ENCODE data around the gene CCDC57. TPM values are rescaled to one million over a fixed set of nuclear protein-coding genes. Genes with fewer than 3 reads are reported as not detected.
A peak's percentile ranks its signal among the peaks of the same experiment; 100 is the strongest.

Gene CCDC57
- total RNA-seq, 1 donor = 21.0 TPM

GRCh38 chr17:82237746-82238471, 25.3 kb upstream of the CCDC57 start:
- Histone ChIP-seq H2AFZ (ENCODE audit: low read length) (no peak overlapping the region), H3K79me2 (ENCODE audit: insufficient read depth, low read length) (peaks cover 79% of the 10 kb centered on the region), H3K9me3 (ENCODE audit: low read depth, low read length) (no peaks in the 10 kb centered on the region), H3K4me2 (ENCODE audit: insufficient read depth, low read length) (peak overlapping the region; percentile 28), H3K4me3 (ENCODE audit: insufficient read depth, low read length) (no peak overlapping the region), H3K4me1 (ENCODE audit: insufficient read depth, low read length) (peaks cover 36% of the 10 kb centered on the region), H4K20me1 (ENCODE audit: insufficient read depth, low read length) (peaks cover 95% of the 10 kb centered on the region), H3K27ac (ENCODE audit: low read depth, low read length) (peak overlapping the region; percentile 60), H3K27me3 (ENCODE audit: insufficient read depth, low read length) (no peaks in the 10 kb centered on the region), H3K36me3 (ENCODE audit: insufficient read depth, low read length) (peaks cover 58% of the 10 kb centered on the region)
- no peak for TF ChIP-seq CTCF (IDR thresholded peaks at IDR 0.05; ENCODE audit: extremely low read depth, low read depth, low read length)
- peak; percentile 91 for DNase-seq (ENCODE audit: insufficient read length, low spot score, missing footprints)

GRCh38 chr17:82237083-82237745, 24.6 kb upstream of the CCDC57 start:
- Histone ChIP-seq H3K36me3 (ENCODE audit: insufficient read depth, low read length) (peaks cover 54% of the 10 kb centered on the region), H3K4me1 (ENCODE audit: insufficient read depth, low read length) (peaks cover 29% of the 10 kb centered on the region)

GRCh38 chr17:82236142-82236971, 23.7 kb upstream of the CCDC57 start:
- peak; percentile 69 for TF ChIP-seq CTCF (IDR thresholded peaks at IDR 0.05; ENCODE audit: extremely low read depth, low read depth, low read length)
- H3K9me3 ChIP-seq (ENCODE audit: low read depth, low read length) = no peaks in the 10 kb centered on the region
- no peak overlapping the region for H3K4me3 ChIP-seq (ENCODE audit: insufficient read depth, low read length)
- H4K20me1 ChIP-seq (ENCODE audit: insufficient read depth, low read length) = peaks cover 95% of the 10 kb centered on the region
- H3K27ac ChIP-seq (ENCODE audit: low read depth, low read length) = no peak overlapping the region
- no peak overlapping the region for H2AFZ ChIP-seq (ENCODE audit: low read length)
- DNase-seq (ENCODE audit: insufficient read length, low spot score, missing footprints) = peak; percentile 98
- H3K79me2 ChIP-seq (ENCODE audit: insufficient read depth, low read length) = peaks cover 95% of the 10 kb centered on the region
- H3K27me3 ChIP-seq (ENCODE audit: insufficient read depth, low read length) = no peaks in the 10 kb centered on the region
- H3K36me3 ChIP-seq (ENCODE audit: insufficient read depth, low read length) = peaks cover 52% of the 10 kb centered on the region
- H3K4me1 ChIP-seq (ENCODE audit: insufficient read depth, low read length) = peaks cover 22% of the 10 kb centered on the region
- no peak overlapping the region for H3K4me2 ChIP-seq (ENCODE audit: insufficient read depth, low read length)

More at GRCh38 chr17:82237083-82237745, 24.6 kb upstream of the CCDC57 start:
- H3K9me3 ChIP-seq (ENCODE audit: low read depth, low read length) = no peaks in the 10 kb centered on the region
- no peak overlapping the region for H2AFZ ChIP-seq (ENCODE audit: low read length)
- no peaks in the 10 kb centered on the region for H3K27me3 ChIP-seq (ENCODE audit: insufficient read depth, low read length)
- DNase-seq (ENCODE audit: insufficient read length, low spot score, missing footprints) = peak; percentile 78
- TF ChIP-seq CTCF (IDR thresholded peaks at IDR 0.05; ENCODE audit: extremely low read depth, low read depth, low read length) = no peak
- H3K79me2 ChIP-seq (ENCODE audit: insufficient read depth, low read length) = peaks cover 86% of the 10 kb centered on the region
- no peak overlapping the region for H3K27ac ChIP-seq (ENCODE audit: low read depth, low read length)
- no peak overlapping the region for H3K4me2 ChIP-seq (ENCODE audit: insufficient read depth, low read length)
- H3K4me3 ChIP-seq (ENCODE audit: insufficient read depth, low read length) = no peak overlapping the region
- peaks cover 94% of the 10 kb centered on the region for H4K20me1 ChIP-seq (ENCODE audit: insufficient read depth, low read length)

All from osteoblast (primary cell).